Measurements from ENCODE around the gene NTMT1.

GRCh38 chr9:129626625-129627284, 792 bp downstream of the NTMT1 start:
- TF ChIP-seq ATF2 (IDR thresholded peaks at IDR 0.05; ENCODE audit: low read length) (no peak), POLR2AphosphoS2 (IDR thresholded peaks at IDR 0.05; ENCODE audit: low read depth, low read length) (no peak), CTCF (IDR thresholded peaks at IDR 0.05 in 2 of 3, conservative IDR thresholded peaks at IDR 0.05 in 1 of 3; ENCODE audit: control insufficient read depth in 2 of 3, extremely low read depth in 1 of 3, insufficient read depth in 1 of 3, low read depth in 3 of 3, low read length in 3 of 3) (no peak)

Measured in GM12878 (cell line).